Parathyroid adenoma (tissue), 2 donors: Measurements from ENCODE around the gene H19.

Source experiments
- H2AFZ ChIP-seq: fragments of 300-600 bp; sonication (generic); one replicate; pipeline ENCODE4 v1.7.0; 2017; ENCODE audit warnings: antibody characterized with exemption, mild to moderate bottlenecking
- H3K27ac ChIP-seq: fragments of 300-600 bp; sonication (generic); one replicate; pipeline ENCODE4 v1.7.0; 2017
- H3K27me3 ChIP-seq: fragments of 300-600 bp; sonication (generic); one replicate; pipeline ENCODE4 v1.7.0; 2017; ENCODE audit warnings: low read length; ENCODE audit not compliant: control insufficient read depth, insufficient read depth
- H3K36me3 ChIP-seq: fragments of 300-600 bp; sonication (generic); one replicate; pipeline ENCODE4 v1.7.0; 2017; ENCODE audit warnings: low read length; ENCODE audit not compliant: control insufficient read depth, insufficient read depth
- H3K4me1 ChIP-seq: fragments of 300-600 bp; sonication (generic); one replicate; pipeline ENCODE4 v1.7.0; 2017; ENCODE audit warnings: control low read depth
- H3K4me2 ChIP-seq: fragments of 300-600 bp; sonication (generic); one replicate; pipeline ENCODE4 v1.7.0; 2017; ENCODE audit warnings: low read length
- H3K4me3 ChIP-seq: fragments of 300-600 bp; sonication (generic); one replicate; pipeline ENCODE4 v1.7.0; 2017; ENCODE audit warnings: low read depth, low read length
- H3K79me2 ChIP-seq: fragments of 300-600 bp; sonication (generic); one replicate; pipeline ENCODE4 v1.7.0; 2017; ENCODE audit warnings: control low read depth
- H3K9ac ChIP-seq: fragments of 300-600 bp; sonication (generic); one replicate; pipeline ENCODE4 v1.7.0; 2017; ENCODE audit warnings: mild to moderate bottlenecking
- H3K9me3 ChIP-seq: fragments of 300-600 bp; sonication (generic); one replicate; pipeline ENCODE4 v1.7.0; 2017; ENCODE audit warnings: low read length; ENCODE audit not compliant: control insufficient read depth
- TF ChIP-seq, protein P1 (sequence below): fragments of 300-600 bp; sonication (generic); IDR thresholded peaks from one replicate; pipeline ENCODE4 v1.7.0; 2017; ENCODE audit warnings: antibody characterized with exemption, mild to moderate bottlenecking
- donor health status: primary hyperparathyroidism.

Gene H19

GRCh38 chr11:1958367-1958766, 39.3 kb downstream of the H19 start:
- Histone ChIP-seq H3K27ac (no peak overlapping the region), H3K79me2 (no peaks in the 10 kb centered on the region), H3K9me3 (no peaks in the 10 kb centered on the region), H3K36me3 (no peaks in the 10 kb centered on the region), H3K9ac (no peak overlapping the region), H3K27me3 (no peaks in the 10 kb centered on the region), H3K4me2 (no peak overlapping the region), H3K4me3 (no peak overlapping the region), H3K4me1 (no peaks in the 10 kb centered on the region), H2AFZ (no peak overlapping the region)
- TF ChIP-seq, protein P1, sequence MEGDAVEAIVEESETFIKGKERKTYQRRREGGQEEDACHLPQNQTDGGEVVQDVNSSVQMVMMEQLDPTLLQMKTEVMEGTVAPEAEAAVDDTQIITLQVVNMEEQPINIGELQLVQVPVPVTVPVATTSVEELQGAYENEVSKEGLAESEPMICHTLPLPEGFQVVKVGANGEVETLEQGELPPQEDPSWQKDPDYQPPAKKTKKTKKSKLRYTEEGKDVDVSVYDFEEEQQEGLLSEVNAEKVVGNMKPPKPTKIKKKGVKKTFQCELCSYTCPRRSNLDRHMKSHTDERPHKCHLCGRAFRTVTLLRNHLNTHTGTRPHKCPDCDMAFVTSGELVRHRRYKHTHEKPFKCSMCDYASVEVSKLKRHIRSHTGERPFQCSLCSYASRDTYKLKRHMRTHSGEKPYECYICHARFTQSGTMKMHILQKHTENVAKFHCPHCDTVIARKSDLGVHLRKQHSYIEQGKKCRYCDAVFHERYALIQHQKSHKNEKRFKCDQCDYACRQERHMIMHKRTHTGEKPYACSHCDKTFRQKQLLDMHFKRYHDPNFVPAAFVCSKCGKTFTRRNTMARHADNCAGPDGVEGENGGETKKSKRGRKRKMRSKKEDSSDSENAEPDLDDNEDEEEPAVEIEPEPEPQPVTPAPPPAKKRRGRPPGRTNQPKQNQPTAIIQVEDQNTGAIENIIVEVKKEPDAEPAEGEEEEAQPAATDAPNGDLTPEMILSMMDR, result no peak

DNA sequence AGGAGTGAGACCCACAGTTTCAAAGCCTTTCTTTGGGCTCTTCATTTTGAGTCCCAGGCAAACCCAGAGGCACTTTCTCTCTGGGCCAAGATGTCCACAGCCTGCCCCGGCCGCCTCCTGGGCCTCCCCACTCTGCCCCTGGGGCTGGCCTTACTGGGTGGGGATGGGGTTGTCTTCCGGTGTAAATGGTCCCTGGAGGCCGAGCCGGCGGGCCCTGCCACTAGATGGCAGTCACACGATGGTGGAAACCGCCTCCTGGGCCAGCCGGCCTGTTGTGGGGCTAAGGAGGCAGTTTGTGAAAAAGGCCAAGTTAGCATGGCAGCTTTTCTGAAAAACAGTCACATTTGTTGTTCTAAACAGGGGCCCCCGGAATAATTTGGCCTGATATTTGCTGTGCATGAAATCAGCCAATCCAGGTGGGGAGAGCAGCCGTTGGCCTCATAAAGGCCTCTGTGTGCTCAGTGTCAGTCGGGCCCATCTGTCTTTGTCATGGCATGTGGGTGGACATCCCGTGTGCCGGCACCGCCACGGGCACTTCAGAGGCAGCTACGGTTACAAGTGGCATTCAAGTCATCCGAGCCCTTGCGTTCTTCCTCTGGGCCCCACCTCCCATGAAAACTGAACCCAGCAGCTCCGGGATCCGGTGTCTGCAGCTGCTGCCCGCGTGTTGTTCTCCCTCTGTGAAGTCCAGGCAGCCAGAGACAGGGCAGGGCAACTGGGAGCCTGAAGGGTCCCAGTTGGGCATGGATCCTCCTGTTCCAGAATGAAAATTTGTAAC, 44.0 kb downstream of the H19 start:
- TF ChIP-seq, protein P1, result peak; percentile 10
- Histone ChIP-seq H3K36me3 (no peaks in the 10 kb centered on the region), H3K4me3 (no peak overlapping the region), H3K9ac (no peak overlapping the region), H2AFZ (no peak overlapping the region), H3K27me3 (no peaks in the 10 kb centered on the region), H3K27ac (no peak overlapping the region), H3K4me1 (no peaks in the 10 kb centered on the region), H3K4me2 (no peak overlapping the region), H3K79me2 (no peaks in the 10 kb centered on the region), H3K9me3 (no peaks in the 10 kb centered on the region)

DNA sequence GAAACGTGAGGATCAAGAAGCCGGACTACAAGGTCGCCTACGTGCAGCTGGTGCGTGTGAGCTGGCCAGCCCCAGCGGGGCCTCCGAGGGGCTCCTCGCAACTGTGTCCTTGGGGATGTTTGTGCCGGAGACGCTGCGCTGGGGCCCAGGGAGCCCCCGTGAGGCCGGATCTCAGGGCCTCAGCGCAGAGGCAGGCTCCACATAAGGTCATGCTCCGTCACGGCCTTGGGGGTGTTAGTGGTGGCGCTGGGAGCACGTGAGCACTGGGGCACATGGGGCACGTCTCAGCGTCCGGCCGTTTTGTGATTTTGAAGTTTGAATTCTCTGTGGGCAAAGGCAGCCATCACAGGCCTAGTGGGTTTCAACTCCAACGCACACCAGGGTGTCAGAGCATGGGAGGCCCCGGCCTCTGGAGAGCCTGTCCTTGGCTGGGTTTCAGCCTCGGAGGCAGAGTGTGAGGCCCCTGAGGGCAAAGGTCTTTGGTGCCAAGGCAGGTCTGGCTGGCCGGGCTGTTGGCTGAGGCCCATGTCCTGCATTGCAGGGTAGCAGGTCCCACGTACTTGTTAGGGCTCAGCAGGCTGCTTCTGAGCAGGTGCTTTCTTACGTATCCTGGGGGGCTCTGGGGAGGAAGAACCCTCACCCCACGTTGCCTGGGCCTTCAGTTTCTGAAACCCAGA, 44.7 kb downstream of the H19 start:
- Histone ChIP-seq H3K27ac (no peak overlapping the region), H3K9me3 (no peaks in the 10 kb centered on the region), H3K79me2 (no peaks in the 10 kb centered on the region), H3K9ac (no peak overlapping the region), H3K27me3 (no peaks in the 10 kb centered on the region), H3K4me1 (no peaks in the 10 kb centered on the region), H3K4me2 (no peak overlapping the region), H2AFZ (no peak overlapping the region), H3K4me3 (no peak overlapping the region), H3K36me3 (no peaks in the 10 kb centered on the region)
- TF ChIP-seq, protein P1, result no peak

DNA sequence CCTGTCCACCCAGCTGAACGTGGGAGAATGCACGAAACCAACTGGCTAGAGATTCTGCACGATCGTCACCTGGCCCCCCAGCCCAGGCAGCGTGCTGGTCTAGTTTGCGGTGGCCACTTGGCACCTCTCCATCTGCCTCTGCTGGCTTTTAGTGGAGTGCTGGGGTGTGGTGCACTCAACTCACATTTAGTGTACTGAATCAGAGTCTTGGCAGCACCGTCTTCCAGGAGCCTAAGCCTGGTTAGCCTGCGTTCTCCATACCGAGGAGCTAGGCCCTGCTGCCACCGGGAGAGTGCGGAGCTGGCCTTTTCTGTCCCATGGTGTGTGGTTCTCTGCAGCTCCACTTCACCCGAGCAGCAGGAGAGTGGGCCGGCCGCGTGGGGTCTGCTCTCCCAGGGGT, 47.7 kb downstream of the H19 start:
- no peaks in the 10 kb centered on the region for H3K79me2 ChIP-seq
- no peaks in the 10 kb centered on the region for H3K36me3 ChIP-seq
- TF ChIP-seq, protein P1, result no peak
- H2AFZ ChIP-seq, result no peak overlapping the region
- no peak overlapping the region for H3K4me3 ChIP-seq
- no peak overlapping the region for H3K4me2 ChIP-seq
- no peaks in the 10 kb centered on the region for H3K27me3 ChIP-seq
- H3K9ac ChIP-seq, result no peak overlapping the region
- no peak overlapping the region for H3K27ac ChIP-seq
- H3K4me1 ChIP-seq, result no peaks in the 10 kb centered on the region
- no peaks in the 10 kb centered on the region for H3K9me3 ChIP-seq
